HG03439 (cell line): ENCODE measurements around the gene PARL.
A peak's percentile ranks its signal among the peaks of the same experiment; 100 is the strongest.

Source experiments
- ATAC-seq: cut with Tn5 transposase; IDR thresholded peaks from one replicate; pipeline ENCODE4 v1.9.1; 2021; ENCODE audit warnings: mild to moderate bottlenecking, moderate library complexity; ENCODE audit not compliant: unreplicated experiment

Gene PARL, protein sequence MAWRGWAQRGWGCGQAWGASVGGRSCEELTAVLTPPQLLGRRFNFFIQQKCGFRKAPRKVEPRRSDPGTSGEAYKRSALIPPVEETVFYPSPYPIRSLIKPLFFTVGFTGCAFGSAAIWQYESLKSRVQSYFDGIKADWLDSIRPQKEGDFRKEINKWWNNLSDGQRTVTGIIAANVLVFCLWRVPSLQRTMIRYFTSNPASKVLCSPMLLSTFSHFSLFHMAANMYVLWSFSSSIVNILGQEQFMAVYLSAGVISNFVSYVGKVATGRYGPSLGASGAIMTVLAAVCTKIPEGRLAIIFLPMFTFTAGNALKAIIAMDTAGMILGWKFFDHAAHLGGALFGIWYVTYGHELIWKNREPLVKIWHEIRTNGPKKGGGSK

DNA sequence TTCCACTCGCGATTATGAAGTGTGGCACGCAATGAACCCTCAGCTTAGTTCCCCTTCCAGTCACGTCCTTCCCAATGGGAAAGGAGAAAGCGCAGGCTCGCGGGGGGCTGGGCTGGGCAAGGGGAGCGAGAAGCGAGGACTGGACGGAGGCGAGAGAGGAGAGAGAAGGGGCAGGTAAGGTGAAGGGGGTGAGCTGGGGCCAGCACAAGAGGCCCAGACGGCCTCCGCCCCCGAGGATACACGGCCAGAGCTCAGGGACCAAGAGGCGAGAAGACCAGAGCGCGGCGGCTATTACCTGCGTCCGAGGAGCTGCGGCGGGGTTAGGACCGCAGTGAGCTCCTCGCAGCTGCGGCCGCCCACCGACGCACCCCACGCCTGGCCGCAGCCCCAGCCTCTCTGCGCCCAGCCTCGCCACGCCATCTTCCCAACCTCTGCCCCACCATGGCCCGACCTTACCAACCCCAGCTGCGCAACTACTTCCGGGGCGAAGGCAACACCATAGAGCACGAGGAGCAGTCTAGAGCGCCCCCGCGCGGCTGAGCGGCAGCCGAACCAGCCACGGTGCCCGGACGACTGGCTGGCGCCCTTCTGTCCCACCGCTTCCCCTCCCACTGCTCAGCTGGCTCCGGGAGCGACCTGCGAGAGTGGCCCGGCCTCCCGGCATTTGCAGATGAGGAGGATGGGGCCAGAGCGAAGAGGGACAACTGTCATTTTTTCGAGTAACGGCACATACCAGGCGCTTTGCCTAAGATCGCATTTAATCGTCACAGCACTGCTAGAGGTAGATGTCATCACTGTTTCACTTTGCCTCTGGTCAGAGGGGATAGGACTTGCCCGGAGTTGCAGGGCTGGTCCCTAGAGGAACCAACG lies at the start of gene PARL:
Gene PARL (minus strand): TSS at position 454 of the 870 bp plus-strand sequence. CDS start 34 bp downstream, at position 420.
- ATAC-seq = peak; percentile 99

DNA sequence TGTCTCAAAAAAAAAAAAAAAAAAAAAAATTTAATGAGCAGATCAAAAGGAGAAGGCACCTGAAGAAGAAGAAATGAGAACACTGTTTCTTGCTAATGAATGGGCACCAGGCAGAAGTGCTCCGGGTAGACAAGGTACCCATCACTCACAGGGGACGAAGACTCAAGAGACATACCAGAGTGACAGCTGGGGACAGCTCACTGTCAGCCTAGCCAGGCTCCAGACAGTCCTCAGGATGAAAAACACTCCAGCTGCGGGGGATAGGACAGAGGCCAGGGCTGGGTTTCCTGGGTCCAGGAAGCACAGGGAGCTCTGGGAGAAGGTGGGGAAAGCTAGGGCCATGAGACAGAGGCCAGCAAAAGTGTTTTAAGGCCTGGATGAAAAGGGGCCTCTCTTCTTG lies 48.5 kb upstream of the PARL start:
- ATAC-seq = no peak

DNA sequence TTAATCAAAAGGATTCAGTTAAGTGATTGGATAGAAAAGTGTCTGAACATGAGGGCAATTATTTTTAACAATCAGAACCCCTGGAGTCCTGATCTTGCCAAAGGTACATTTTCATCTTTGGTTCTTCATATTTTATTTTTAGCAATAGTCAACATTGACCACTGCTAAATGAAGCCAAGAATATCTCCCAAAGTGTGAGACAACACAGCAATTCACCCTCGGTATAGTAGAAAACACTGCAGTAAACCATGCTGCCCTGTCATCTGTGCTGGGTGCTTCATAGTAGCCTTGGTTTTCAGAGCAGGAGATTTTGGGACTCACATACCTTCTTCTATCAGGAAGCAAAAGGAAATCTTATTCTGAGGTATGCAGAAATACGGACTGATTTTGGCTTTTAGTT lies 47.2 kb upstream of the PARL start:
- ATAC-seq = no peak

DNA sequence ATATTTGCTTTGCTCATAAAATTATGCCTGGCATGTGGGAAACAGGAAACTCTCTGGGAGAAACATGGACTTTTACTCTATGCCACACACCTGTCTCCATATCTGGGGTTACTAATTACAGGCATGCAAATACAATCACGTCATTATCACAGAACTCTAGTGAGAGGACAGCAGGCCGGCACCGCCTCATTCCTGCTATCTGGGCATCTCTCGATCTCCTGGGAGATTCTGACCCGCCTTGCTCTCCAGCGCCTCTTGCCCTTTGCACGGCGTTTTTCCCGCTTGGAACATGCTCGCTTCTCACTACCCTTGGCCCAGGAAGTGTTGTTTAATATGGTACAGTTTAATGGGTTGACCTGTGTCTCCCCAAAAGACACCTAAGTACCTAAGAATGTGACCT lies 45.4 kb upstream of the PARL start:
- no peak for ATAC-seq

DNA sequence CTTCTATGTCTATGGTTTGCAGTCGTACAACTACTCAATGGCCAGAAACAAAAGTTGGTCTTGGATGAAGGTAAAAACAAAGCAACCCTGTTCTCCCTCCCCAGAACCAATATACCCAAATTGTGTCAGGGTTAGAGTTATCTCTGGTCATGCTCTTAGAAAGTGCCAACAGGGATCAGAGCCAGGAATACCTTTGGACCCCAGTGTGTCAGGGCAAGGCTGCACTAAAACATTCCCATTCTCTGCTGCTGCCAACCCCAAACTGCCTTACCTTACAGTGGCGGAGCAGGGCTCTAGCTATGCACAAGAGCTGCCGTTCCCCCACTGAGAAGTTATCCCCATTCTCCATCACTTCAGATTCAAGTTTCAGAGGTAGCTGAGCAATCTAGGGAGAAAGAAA lies 42.4 kb upstream of the PARL start:
- ATAC-seq = no peak

DNA sequence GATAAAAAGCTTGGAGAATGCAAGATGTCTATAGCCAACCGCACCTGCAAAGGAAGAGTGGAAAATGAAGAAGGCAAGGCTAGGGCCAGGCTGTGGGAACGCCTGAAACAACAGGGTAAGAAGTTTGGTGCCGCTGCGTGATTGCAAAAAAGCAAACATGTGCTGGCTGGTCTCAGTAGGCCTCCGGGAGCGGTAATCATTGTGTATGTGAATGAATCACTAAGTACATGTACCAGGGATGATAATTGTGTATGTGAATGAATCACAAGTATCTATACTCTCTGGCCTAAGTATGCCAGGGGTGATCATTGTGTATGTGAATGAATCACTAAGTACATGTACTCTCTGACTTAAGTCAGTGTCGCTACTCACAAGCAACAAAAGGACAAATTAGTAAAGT lies 40.3 kb upstream of the PARL start:
- ATAC-seq = no peak

DNA sequence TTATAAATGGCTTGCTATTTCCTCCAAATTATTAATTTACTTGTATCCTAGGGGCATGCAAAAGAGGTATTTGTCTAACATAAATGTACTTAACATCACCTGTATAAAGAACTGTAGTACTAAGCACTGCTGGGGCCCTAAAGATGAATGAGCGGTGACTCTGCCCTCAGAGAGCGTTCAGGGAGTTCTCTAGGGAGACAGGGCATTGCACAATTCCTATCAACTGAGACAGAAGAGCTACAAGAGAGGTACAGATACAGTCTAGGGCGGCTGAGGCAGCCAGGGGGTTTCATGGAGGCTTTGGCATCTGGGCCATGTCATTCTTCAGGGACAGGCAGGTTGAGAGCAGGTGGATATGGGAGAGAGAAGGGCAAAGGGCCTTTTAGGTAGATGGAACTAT lies 39.9 kb upstream of the PARL start:
- no peak for ATAC-seq

DNA sequence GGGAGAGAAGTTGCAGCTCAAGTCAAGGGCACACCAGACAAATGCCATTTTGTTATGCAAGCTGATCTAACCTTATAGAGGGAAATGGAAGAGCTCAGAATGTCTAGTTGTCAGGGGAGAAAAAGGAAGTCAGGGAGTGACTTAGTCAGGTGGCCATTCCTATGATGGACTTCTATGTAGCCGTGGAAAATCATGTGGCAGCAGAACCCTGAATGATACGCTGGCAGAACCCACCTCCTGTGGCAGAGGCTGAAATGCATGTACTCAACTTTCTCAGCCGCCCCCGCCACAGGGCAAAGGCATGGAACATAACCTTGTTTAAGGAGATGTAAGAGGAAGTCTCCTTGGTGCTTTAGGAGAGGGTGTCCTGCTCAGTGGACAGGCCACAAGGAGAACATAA lies 37.7 kb upstream of the PARL start:
- ATAC-seq = no peak

DNA sequence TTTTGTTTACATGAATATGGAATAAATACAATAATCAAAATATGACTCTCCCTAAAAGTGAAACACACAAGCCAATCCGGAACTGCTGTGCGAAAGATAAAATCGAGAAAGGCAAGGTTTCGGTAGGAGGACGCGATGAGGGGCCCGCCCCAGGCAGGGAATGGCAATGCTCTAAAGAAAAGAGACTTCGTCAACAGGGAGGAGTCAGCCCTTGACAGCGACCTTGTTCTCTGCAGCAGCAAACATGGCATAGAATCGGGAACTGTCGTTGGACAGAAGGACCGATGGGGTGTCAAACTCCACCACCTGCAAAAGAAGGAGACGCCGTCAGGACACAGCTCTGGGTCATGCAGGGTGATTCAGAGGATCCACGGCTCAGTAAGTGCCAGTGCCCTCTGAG lies 36.4 kb upstream of the PARL start:
- no peak for ATAC-seq

DNA sequence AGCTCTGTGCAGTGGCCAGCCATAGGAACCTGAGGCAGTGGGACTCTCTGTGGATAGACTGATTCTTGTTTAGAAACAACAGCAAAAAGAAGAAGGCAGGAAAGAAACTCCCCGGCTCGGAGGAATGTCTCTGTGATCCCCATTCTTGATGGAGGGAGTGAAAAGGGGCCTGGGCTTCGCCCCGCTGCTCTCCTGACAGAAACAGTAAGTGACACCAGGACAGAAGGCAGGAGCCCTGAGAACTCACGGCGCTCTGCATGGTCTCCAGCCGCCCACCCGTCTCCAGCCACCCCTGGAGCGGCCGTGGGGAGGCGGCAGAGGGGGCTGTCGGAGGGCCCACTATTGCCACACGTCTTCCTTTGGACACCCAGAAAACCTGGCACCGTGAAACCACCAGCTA lies 35.7 kb upstream of the PARL start:
- no peak for ATAC-seq

DNA sequence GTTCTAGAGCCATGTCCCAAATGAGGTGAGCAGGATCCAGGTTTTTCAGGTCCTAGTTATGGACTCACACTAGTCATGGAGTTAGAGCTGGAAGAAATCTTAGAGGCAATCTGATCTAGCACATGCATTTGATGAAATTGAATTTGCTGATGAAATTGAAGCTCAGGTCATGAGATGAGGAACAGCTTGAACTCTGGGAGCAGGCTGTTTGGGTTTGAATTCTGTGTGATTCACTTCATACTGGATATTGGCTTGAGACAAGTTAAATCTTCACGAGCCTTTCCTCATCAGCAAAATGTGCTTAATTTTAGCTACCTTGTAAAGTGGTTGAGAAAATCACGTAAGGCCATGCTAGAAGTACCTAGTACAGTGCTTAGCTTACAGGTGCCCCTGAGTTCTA lies 33.5 kb upstream of the PARL start:
- ATAC-seq = no peak

DNA sequence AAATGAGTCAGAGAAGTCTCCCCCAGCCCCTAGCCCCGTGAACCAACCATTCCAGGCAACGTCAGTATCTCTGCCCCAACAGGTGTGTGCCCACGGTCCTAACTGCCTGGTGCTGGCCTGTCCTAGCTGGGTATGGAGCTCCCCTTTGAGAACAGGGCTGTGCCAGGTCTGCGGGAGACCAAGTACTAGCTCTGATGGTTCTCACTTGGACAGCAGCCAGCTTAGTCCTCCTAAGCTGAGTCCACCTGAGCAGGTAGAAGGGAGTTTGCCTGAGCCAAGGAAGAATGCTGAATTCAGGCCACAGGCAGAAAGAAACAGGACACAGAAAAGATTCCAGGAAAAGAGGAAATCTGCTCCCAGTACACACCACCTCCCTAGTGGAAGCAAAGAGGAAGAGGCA lies 33.1 kb upstream of the PARL start:
- no peak for ATAC-seq

DNA sequence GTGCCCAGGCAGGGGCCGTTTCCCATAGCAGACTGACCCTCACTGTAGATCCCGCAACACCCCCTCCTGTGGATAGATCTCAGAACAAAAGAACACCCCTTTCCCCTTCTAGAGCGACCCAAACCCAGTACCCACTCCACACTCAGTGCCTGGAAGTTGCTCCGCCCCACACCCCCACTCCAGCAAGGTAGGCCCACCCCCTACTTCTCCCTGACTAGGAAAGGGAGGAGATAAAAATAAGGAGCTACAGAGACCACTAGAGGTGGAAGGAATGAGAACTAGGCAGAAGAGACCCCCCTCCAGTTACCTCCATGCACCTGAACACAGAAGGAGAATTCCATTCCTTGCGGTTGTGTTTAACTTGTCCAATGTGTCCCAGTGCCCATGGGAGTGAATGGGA lies 30.2 kb upstream of the PARL start:
- no peak for ATAC-seq

DNA sequence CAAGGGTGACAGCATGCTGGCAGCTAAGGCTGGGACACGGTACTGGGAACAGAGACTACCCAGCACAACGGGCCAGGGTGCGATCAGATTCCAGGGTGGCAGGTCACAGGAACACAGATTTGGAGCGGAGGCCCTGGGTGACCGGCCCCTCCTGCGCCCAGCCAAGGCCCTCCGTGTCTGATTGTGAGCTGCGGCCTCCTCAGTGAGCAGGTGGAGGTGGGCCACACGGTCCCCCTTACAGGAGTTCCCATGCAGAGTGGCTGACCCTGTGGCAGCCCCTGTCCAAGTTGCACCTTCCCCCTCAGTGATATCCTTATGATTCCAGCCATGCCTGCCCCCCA lies 28.9 kb upstream of the PARL start:
- ATAC-seq = no peak

DNA sequence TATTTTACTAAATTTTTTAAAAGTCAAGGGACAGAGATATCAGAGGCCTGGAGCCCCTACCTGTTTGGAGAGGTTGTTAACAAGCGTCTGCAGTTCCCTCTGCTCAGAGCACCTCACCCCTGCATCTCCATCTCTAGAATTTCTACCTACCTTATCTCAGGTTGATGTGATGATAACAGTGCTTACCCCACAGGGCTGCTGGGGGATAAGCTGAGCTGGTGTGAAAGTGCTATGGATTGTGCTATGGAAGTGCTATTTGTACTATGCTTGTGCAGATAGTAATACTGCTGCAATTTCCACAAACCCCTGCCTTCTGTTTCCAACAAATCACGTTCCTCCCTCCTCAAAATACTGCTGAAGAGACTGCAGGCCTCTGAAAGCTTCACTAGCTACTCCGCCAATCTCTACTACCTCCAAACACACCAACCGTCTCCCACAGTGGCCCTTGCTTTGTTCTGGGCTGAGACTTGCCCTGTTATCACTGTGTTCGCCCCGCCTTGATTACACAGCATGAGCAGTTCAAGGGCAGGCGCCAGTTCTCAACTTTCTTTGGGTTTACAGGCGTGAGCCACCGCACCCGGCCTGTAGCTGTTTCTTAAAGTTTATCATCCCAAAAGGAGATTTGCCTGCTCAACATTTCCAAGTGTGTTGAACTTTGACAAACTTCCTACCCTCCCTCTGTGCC lies 28.4 kb upstream of the PARL start:
- no peak for ATAC-seq

DNA sequence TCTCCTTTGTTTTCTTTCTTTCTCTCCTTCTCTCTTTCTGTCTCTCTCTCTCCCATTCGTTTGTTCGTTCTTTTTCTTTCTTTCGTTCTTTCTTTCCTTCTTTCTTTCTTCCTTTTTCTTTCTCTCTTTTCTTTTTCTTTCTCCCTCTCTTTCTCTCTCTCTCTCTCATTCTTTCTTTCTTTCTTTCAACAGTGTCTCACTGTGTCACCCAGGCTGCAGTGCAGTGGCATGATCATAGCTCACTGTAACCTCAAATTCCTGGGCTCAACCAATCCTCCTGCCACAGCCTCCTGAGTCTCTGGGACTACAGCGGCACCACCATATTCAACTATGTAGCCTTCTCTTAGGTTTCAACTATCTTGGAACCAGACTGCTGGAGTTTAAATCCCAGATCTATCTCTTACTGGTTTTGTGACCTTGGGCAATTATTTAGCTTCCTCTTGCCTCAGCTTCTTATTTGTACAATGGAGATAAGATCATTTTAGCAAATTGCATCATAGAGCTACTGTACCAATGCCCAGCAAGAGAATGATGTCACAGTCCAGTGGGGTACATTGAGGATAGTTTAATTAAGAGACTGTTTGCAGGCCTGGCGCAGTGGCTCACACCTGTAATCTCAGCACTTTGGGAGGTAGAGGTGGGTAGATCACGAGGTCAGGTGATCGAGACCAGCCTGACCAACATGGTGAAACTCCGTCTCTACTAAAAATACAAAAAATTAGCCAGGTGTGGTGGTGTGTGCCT lies 27.3 kb upstream of the PARL start:
- no peak for ATAC-seq

DNA sequence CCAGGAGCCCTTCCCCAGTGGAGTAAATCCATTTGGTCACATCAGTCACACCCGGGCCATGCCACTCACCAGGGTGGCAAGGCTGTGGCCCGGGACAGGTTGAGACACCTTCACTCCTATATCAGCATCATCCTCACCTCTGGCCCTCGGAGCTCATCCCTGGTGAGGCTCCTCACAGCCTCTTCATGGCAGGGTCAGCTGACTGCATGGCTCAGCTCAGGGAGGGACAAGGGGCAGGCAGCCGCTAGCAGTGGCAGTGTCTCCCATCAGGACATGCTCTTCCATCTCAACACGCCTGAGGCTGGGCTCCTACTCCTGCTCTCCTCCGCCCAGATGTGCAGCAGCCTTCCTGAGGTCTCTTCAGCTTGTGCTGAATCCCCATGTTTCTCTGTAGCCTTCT lies 26.4 kb upstream of the PARL start:
- no peak for ATAC-seq

DNA sequence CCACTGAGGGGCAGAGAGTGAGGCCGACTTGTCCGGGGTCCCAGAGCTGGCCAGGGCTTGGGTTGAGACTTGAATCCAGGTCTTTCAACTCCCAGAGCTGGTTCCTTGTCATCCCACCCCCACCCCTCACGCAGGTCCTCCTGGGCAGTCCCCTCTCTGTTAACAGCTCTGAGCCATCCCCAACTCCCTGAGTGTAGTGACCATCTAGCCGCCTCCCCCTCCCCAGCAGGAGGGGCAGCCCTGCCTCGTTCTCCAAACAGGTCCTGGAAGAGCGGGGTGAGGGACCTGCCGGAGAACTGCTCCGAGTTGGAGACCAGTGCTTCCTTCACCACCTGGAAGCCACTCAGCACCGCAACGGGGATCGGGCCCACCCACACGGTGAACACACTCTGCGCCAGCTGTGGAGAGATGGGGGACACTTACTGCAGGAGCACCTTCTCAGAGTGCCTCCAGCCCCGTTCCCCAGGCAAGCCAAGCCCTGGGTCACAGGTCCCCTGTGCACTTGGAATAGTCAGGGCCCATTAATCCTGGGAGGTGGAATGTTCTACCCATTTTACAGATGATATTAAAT lies 24.4 kb upstream of the PARL start:
- ATAC-seq = no peak

DNA sequence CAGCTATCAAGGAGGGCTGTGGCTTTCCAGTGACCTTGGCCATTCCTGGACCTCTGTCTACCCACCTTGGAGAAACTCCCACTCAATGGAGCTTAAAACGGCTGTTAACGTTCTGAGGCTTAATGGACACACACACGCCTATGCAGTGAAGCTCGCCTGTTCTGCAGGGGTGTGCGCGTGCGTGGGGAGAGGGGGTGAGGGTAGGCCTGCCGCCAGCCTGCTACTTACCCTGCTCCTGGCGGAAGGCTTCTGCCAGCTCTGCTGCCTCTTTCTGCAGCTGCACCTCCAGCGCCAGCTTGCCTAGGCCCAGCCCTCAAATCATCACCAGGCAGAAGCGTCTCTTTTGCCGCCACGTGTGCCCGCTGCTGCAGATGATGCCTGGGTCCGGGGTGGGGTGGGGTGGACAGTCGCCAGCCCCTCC lies 23.2 kb upstream of the PARL start:
- no peak for ATAC-seq

DNA sequence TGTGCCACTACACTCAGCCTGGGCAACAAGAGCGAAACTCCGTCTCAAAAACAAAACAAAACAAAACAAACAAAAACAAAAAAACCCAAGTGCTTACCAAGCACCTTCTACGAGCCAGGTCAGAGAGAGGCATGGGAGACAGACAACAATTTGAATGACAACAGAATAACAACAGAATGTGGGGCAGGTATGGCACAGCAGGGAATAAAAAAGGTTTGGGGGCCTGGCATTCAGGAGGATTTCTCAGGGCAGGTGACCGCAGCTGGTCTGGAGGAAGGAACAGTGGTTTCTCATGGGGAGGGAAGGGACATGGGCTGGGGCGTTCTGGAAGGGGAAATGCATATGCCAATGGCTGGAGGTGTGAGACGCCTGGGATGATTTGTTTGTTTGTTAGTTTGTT lies 22.5 kb upstream of the PARL start:
- no peak for ATAC-seq
